Breast epithelium (tissue), 4 donors: ENCODE measurements around the gene NELL1. TPM values are rescaled to one million over a fixed set of nuclear protein-coding genes. Genes with fewer than 3 reads are reported as not detected.

Experiments used
- DNase-seq, 2 donors: peaks; one replicate each; pipeline ENCODE4 v3.0.0-alpha.2; 2019; ENCODE audit warnings: low spot score in 2 of 2
- H3K27ac ChIP-seq, 2 donors: fragments of 200-600 bp; sonication (generic) in 1 of 2; one replicate each; pipeline ENCODE4 v1.5.1; 2016 to 2019; ENCODE audit warnings: mild to moderate bottlenecking in 1 of 2
- H3K27me3 ChIP-seq, 2 donors: fragments of 200-600 bp; sonication (generic) in 1 of 2; one replicate each; pipeline versions ENCODE4 v1.5.1 to v1.6.0; 2017 to 2019; ENCODE audit warnings: control low read depth in 1 of 2, mild to moderate bottlenecking in 1 of 2
- H3K36me3 ChIP-seq: fragments of 200-600 bp; one replicate; pipeline ENCODE4 v1.5.1; 2019
- H3K4me1 ChIP-seq, 2 donors: fragments of 200-600 bp; sonication (generic); one replicate each; pipeline ENCODE4 v1.5.1; 2016 to 2019; ENCODE audit warnings: control low read depth in 1 of 2
- H3K4me3 ChIP-seq, 3 donors: fragments of 200-600 bp; sonication (generic); 1 replicate in 2 of 3; 2 replicates in 1 of 3; pipeline ENCODE4 v1.5.1; 2016 to 2019; ENCODE audit warnings: mild to moderate bottlenecking in 3 of 3, moderate library complexity in 2 of 3
- H3K9me3 ChIP-seq, 2 donors: fragments of 200-600 bp; sonication (generic) in 1 of 2; one replicate each; pipeline ENCODE4 v1.5.1; 2016 to 2019; ENCODE audit warnings: control low read depth in 1 of 2
- POLR2A ChIP-seq: fragments of 450-650 bp; IDR thresholded peaks from one replicate; pipeline ENCODE4 v1.6.1; 2016; ENCODE audit warnings: antibody characterized with exemption, mild to moderate bottlenecking, moderate library complexity
- POLR2AphosphoS5 ChIP-seq, 3 donors: sonication (generic); formaldehyde crosslinking; IDR thresholded peaks; one replicate each; pipeline ENCODE4 v1.6.1; 2017; ENCODE audit warnings: antibody characterized with exemption in 3 of 3
- intact Hi-C: fragments of 100-400 bp; cut with DNase I; formaldehyde crosslinking; loops from one replicate; pipeline ENCODE4 v1.15.1; 2023; ENCODE audit warnings: low total_unique reads
- total RNA-seq, 3 donors: library from RNA; depleted of rRNA; stranded (reverse); fragments of >200 nt; gene quantifications; one replicate each; pipeline ENCODE4 v1.1.0, GENCODE V29; 2016
- TF ChIP-seq, protein P1 (sequence below), 3 donors: fragments of 450-650 bp; IDR thresholded peaks; one replicate each; pipeline ENCODE4 v1.5.1; 2016 to 2017; ENCODE audit warnings: antibody characterized with exemption in 3 of 3, mild to moderate bottlenecking in 3 of 3, moderate library complexity in 3 of 3

NELL1 gene
- total RNA-seq, 3 donors from 2014 or later: 0.15 TPM; not detected in 2

DNA sequence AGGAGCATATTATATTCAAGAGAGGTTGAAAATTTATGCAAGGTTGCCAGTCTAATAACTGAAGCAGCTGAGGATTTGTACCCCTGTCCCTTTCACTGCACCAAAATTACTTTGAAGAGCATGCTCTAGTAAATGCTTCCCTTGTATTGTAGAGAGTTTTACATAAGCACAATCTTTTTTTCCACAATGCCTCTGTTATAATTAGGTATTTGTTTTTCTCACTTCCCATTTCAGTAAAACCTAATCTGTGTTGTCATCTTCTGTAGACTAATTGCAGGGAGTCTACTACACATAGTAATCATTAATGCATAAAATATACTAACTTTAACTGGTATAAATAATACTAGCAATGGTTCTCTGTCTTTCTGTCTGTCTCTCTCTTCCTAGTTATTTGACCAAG, 805.1 kb downstream of the NELL1 start:
- no peak for DNase-seq
- no peaks in the 10 kb centered on the region for H3K27me3 ChIP-seq
- H3K9me3 ChIP-seq: no peaks in the 10 kb centered on the region
- intact Hi-C loops: loop anchor here (10.0 kb wide), 1 partner anchor 510 kb away; no protein-coding TSS in a partner anchor
- H3K4me1 ChIP-seq: no peaks in the 10 kb centered on the region
- H3K27ac ChIP-seq: no peak overlapping the region
- TF ChIP-seq, protein P1, sequence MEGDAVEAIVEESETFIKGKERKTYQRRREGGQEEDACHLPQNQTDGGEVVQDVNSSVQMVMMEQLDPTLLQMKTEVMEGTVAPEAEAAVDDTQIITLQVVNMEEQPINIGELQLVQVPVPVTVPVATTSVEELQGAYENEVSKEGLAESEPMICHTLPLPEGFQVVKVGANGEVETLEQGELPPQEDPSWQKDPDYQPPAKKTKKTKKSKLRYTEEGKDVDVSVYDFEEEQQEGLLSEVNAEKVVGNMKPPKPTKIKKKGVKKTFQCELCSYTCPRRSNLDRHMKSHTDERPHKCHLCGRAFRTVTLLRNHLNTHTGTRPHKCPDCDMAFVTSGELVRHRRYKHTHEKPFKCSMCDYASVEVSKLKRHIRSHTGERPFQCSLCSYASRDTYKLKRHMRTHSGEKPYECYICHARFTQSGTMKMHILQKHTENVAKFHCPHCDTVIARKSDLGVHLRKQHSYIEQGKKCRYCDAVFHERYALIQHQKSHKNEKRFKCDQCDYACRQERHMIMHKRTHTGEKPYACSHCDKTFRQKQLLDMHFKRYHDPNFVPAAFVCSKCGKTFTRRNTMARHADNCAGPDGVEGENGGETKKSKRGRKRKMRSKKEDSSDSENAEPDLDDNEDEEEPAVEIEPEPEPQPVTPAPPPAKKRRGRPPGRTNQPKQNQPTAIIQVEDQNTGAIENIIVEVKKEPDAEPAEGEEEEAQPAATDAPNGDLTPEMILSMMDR (IDR thresholded peaks at IDR 0.05): no peak
- TF ChIP-seq POLR2A (no peak), POLR2AphosphoS5 (IDR thresholded peaks at IDR 0.05) (no peak)
- no peaks in the 10 kb centered on the region for H3K36me3 ChIP-seq
- H3K4me3 ChIP-seq: no peak overlapping the region

GRCh38 chr11:21475276-21475675, 805.9 kb downstream of the NELL1 start:
- no peaks in the 10 kb centered on the region for H3K9me3 ChIP-seq
- H3K4me1 ChIP-seq: no peaks in the 10 kb centered on the region
- no peak overlapping the region for H3K27ac ChIP-seq
- H3K36me3 ChIP-seq: no peaks in the 10 kb centered on the region
- intact Hi-C loops: loop anchor here (10.0 kb wide), 1 partner anchor 510 kb away; no protein-coding TSS in a partner anchor
- no peak for TF ChIP-seq POLR2A
- TF ChIP-seq POLR2AphosphoS5 (IDR thresholded peaks at IDR 0.05): no peak
- TF ChIP-seq, protein P1 (IDR thresholded peaks at IDR 0.05): no peak
- no peaks in the 10 kb centered on the region for H3K27me3 ChIP-seq
- no peak for DNase-seq
- H3K4me3 ChIP-seq: no peak overlapping the region

DNA sequence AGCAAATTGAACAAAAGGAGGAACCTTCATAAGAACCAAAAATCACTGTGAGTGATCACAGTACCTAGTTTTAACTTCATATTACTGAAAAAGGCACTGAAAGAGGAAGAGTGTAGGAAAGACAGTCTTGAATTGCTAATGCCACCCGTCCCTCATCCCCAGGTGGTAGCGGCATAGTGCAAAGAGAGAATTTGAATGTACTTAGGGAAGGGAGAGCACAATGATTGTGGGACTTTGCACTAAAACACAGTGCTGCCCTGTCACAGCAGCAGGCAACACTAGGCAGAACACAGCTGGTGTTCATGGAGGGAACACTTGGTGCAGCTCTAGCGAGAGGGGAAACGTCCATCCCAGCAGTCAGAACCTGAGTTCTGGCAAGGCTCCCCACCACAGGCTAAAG, 807.2 kb downstream of the NELL1 start:
- Histone ChIP-seq H3K27ac (no peak overlapping the region), H3K36me3 (no peaks in the 10 kb centered on the region), H3K4me1 (no peaks in the 10 kb centered on the region), H3K9me3 (no peaks in the 10 kb centered on the region), H3K27me3 (no peaks in the 10 kb centered on the region), H3K4me3 (no peak overlapping the region)
- TF ChIP-seq POLR2A: no peak
- no peak for TF ChIP-seq POLR2AphosphoS5 (IDR thresholded peaks at IDR 0.05)
- TF ChIP-seq, protein P1 (IDR thresholded peaks at IDR 0.05): no peak
- intact Hi-C loops: loop anchor here (10.0 kb wide), 1 partner anchor 508 kb away; no protein-coding TSS in a partner anchor
- DNase-seq: no peak

DNA sequence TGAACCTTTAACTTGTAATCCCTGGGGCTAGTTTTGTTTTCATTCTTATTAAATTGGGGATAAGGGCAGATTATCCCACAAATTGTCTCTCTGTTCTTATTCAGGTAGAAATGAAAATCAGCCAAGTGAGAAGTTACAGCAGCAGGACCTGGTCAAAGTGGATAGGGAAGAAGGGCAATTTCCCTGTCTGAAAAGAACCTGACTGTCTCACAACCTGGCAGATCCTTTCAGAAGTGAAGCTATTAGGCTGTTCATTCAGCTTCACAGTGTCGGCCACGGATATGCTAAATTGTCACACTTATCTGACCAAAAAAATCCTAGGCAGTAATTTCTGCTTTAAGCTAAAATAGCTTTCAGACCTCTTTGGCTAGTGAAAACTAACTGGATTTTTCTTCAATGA, 810.9 kb downstream of the NELL1 start:
- no peak for TF ChIP-seq POLR2AphosphoS5 (IDR thresholded peaks at IDR 0.05)
- TF ChIP-seq, protein P1 (IDR thresholded peaks at IDR 0.05): no peak
- TF ChIP-seq POLR2A: no peak
- no peak overlapping the region for H3K27ac ChIP-seq
- H3K4me3 ChIP-seq: no peak overlapping the region
- intact Hi-C loops: no loop called here
- DNase-seq: no peak
- H3K4me1 ChIP-seq: no peaks in the 10 kb centered on the region
- H3K36me3 ChIP-seq: no peaks in the 10 kb centered on the region
- H3K9me3 ChIP-seq: no peaks in the 10 kb centered on the region
- H3K27me3 ChIP-seq: no peaks in the 10 kb centered on the region

- Histone ChIP-seq H3K36me3 (no peaks in the 10 kb centered on the region), H3K27me3 (no peaks in the 10 kb centered on the region), H3K4me3 (no peak overlapping the region), H3K27ac (no peak overlapping the region), H3K9me3 (no peaks in the 10 kb centered on the region), H3K4me1 (no peaks in the 10 kb centered on the region)
- TF ChIP-seq POLR2AphosphoS5 (IDR thresholded peaks at IDR 0.05) (no peak), POLR2A (no peak)
- TF ChIP-seq, protein P1 (IDR thresholded peaks at IDR 0.05): no peak
- no peak for DNase-seq
- intact Hi-C loops: no loop called here
Observed at GRCh38 chr11:21481255-21481654, 811.9 kb downstream of the NELL1 start.
